ENCODE measurements around the gene ASMT.
A peak's percentile ranks its signal among the peaks of the same experiment; 100 is the strongest.

DNA sequence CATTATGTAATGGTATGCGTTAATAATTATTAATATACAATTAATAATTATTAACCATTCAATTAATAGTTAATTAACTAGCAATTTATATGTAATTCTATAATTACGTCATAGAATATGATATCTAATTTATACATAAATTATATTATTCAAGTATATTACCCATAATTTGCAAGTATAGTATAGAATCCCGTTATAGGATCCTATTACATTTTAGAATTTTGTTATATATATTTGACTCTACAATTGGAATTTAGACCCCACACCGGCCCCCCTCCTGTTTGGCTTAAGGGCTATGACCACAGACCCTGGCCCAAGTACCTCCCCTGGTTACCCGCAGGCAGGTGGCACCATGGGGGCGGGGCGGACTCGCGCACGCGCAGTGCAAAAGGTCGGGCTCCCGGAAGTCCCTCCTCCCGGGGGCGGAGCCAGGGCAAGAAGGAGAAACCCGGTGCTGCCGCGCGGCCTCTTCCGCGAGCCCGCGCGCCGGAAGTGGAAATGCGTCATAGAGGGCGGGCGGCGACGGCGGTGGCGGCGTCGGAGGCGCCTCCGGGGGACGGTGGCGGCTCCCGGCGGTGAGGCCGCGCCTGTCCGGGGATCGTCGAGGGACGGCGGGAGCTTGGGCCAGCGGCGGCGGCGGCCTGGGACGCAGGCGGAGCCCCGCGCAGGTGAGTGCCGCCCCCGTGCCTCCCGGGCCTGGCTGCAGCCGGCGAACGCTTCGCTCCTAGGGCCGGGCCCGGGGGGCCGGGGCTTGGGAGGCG, 23.6 kb upstream of the ASMT start, which contains the start of gene AKAP17A:
- TF ChIP-seq POLR2A (IDR thresholded peaks at IDR 0.05; ENCODE audit: low read depth, low read length) (peak; percentile 90), RAD21 (IDR thresholded peaks at IDR 0.05; ENCODE audit: low read length) (no peak), RFX5 (IDR thresholded peaks at IDR 0.05; ENCODE audit: low read depth, low read length) (no peak)
- TF ChIP-seq, protein P1, sequence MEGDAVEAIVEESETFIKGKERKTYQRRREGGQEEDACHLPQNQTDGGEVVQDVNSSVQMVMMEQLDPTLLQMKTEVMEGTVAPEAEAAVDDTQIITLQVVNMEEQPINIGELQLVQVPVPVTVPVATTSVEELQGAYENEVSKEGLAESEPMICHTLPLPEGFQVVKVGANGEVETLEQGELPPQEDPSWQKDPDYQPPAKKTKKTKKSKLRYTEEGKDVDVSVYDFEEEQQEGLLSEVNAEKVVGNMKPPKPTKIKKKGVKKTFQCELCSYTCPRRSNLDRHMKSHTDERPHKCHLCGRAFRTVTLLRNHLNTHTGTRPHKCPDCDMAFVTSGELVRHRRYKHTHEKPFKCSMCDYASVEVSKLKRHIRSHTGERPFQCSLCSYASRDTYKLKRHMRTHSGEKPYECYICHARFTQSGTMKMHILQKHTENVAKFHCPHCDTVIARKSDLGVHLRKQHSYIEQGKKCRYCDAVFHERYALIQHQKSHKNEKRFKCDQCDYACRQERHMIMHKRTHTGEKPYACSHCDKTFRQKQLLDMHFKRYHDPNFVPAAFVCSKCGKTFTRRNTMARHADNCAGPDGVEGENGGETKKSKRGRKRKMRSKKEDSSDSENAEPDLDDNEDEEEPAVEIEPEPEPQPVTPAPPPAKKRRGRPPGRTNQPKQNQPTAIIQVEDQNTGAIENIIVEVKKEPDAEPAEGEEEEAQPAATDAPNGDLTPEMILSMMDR (conservative IDR thresholded peaks at IDR 0.05; ENCODE audit: low read depth, low read length) = 0 out of 2 replicates have a peak, but pooled peaks have one; percentile 13

Data from IMR-90 (cell line).